Panc1 (cell line): ENCODE data around the gene UNKL. TPM values are rescaled to one million over a fixed set of nuclear protein-coding genes. Genes with fewer than 3 reads are reported as not detected.

ENCODE experiments used
- ATAC-seq: fragments of 200-7000 bp; cut with Tn5 transposase; 2 replicates; pipeline ENCODE4 v1.9.1; 2020; ENCODE audit warnings: mild to moderate bottlenecking, moderate library complexity
- BruUV-seq: library from RNA; stranded (reverse); fragments of 400-500 nt; replicated peaks from 2 replicates; lab custom pipeline; 2021; lab: Mats Ljungman, UMichigan
- CTCF ChIA-PET: fragments of 300-600 bp; sonication (Branson Sonifier 250); formaldehyde crosslinking; loops from one replicate; lab custom pipeline; 2022; ENCODE audit warnings: antibody characterized with exemption; lab: Charles Lee
- POLR2A ChIA-PET: fragments of 300-600 bp; sonication (Branson Sonifier 250); formaldehyde crosslinking; loops from one replicate; lab custom pipeline; 2022; ENCODE audit warnings: antibody characterized with exemption; lab: Charles Lee
- DNase-seq: peaks from one replicate; pipeline ENCODE4 v3.0.0-alpha.2; 2010; ENCODE audit warnings: low read depth, low spot score
- H3K27ac ChIP-seq: 2 replicates; pipeline ENCODE4 v1.5.1; 2011; ENCODE audit warnings: mild to moderate bottlenecking, low read length, inconsistent platforms
- H3K27me3 ChIP-seq: fragments of 200-500 bp; sonication (Bioruptor generic); 2 replicates; pipeline ENCODE4 v1.6.0; 2014; ENCODE audit warnings: low read length, inconsistent platforms; ENCODE audit not compliant: control insufficient read depth, insufficient read depth
- H3K36me3 ChIP-seq: fragments of 200-500 bp; sonication (Bioruptor generic); 2 replicates; pipeline ENCODE4 v1.5.1; 2014; ENCODE audit warnings: inconsistent platforms, mild to moderate bottlenecking, low read length, moderate library complexity; ENCODE audit not compliant: control insufficient read depth, insufficient read depth
- H3K4me1 ChIP-seq: 2 replicates; pipeline ENCODE4 v1.5.1; 2011; ENCODE audit warnings: inconsistent platforms, mild to moderate bottlenecking, low read length, moderate library complexity; ENCODE audit not compliant: control insufficient read depth, insufficient read depth
- H3K4me3 ChIP-seq, 2 experiments: 2 replicates each; pipeline ENCODE4 v1.5.1; 2011 to 2012; ENCODE audit warnings: low read depth in 2 of 2, low read length in 2 of 2, mild to moderate bottlenecking in 2 of 2, inconsistent platforms in 1 of 2, moderate library complexity in 1 of 2
- H3K9me3 ChIP-seq: fragments of 200-500 bp; sonication (Bioruptor generic); 2 replicates; pipeline ENCODE4 v1.5.1; 2014; ENCODE audit warnings: low read depth, mild to moderate bottlenecking, inconsistent platforms, low read length, moderate library complexity; ENCODE audit not compliant: control insufficient read depth, insufficient read depth
- CTCF ChIP-seq: fragments of 450-650 bp; IDR thresholded peaks from 2 replicates; pipeline ENCODE4 v1.5.1; 2017; ENCODE audit warnings: mild to moderate bottlenecking
- POLR2AphosphoS5 ChIP-seq: IDR thresholded peaks from 2 replicates; pipeline ENCODE4 v1.6.1; 2012; ENCODE audit warnings: mild to moderate bottlenecking, low read depth, low read length, moderate library complexity
- REST ChIP-seq, 2 experiments: IDR thresholded peaks; 2 replicates each; pipeline ENCODE4 v1.6.1; 2011 to 2012; ENCODE audit warnings: low read depth in 2 of 2, control low read depth in 1 of 2, low read length in 1 of 2, mild to moderate bottlenecking in 1 of 2, moderate library complexity in 1 of 2; ENCODE audit not compliant: insufficient read depth in 1 of 2
- SIN3A ChIP-seq: IDR thresholded peaks from 2 replicates; pipeline ENCODE4 v1.6.1; 2012; ENCODE audit warnings: low read depth, mild to moderate bottlenecking, low read length, moderate library complexity, borderline replicate concordance; ENCODE audit not compliant: insufficient read depth
- TCF7L2 ChIP-seq: IDR thresholded peaks from 2 replicates; pipeline ENCODE4 v1.6.1; 2011; ENCODE audit warnings: mild to moderate bottlenecking, low read depth, low read length, inconsistent platforms
- in situ Hi-C: cut with HindIII; loops from 2 replicates; pipeline ENCODE4 v1.10.0; 2016; ENCODE audit warnings: low sequenced_read_pairs, low pct_unique_long_range_greater_than_20kb
- intact Hi-C: fragments of 100-400 bp; cut with micrococcal nuclease; formaldehyde crosslinking; loops from one replicate; pipeline ENCODE4 v1.10.0; 2022; ENCODE audit not compliant: unreplicated experiment
- total RNA-seq: library from RNA; stranded (reverse); gene quantifications from one replicate; pipeline ENCODE4 v1.2.1, GENCODE V29; 2021; ENCODE audit not compliant: unreplicated experiment

UNKL gene
- total RNA-seq, 1 experiment from 2014 or later, result 26.6 TPM

- BruUV-seq, result no TSS peak
- peaks cover 6% of the 10 kb centered on the region for H3K36me3 ChIP-seq
- H3K9me3 ChIP-seq, result no peaks in the 10 kb centered on the region
- peaks cover 20% of the 10 kb centered on the region for H3K4me1 ChIP-seq
- no peak overlapping the region for H3K27ac ChIP-seq
- in situ Hi-C loops, result no loop called here
- H3K4me3 ChIP-seq, result no peak overlapping the region
- no peaks in the 10 kb centered on the region for H3K27me3 ChIP-seq
- TF ChIP-seq CTCF (no peak), TCF7L2 (no peak), SIN3A (no peak), REST (IDR thresholded peaks at IDR 0.05; ENCODE audit: insufficient read depth in 1 of 2, low read depth in 2 of 2, low read length in 1 of 2) (no peak), POLR2AphosphoS5 (no peak)
- DNase-seq, result no peak
- intact Hi-C loops, result no loop called here
- ChIA-PET POLR2A (interaction anchor here (0.7 kb wide), 2 partner anchors 17 to 47 kb away, joined by 13 to 15 read pairs; no protein-coding TSS in a partner anchor), CTCF (no interaction called here)
- no peak for ATAC-seq
These were observed 52.7 kb downstream of the UNKL start for GRCh38 chr16:1361685-1362360.

- ChIA-PET POLR2A (no interaction called here), CTCF (no interaction called here)
- ATAC-seq (peak; percentile 83), DNase-seq (no peak)
- Histone ChIP-seq H3K27ac (peak overlapping the region; percentile 39), H3K4me1 (peaks cover 29% of the 10 kb centered on the region), H3K27me3 (no peaks in the 10 kb centered on the region), H3K4me3 (no peak overlapping the region), H3K9me3 (no peaks in the 10 kb centered on the region), H3K36me3 (peaks cover 5% of the 10 kb centered on the region)
- TF ChIP-seq CTCF, result no peak
- TF ChIP-seq POLR2AphosphoS5, result 0 out of 2 replicates have a peak, but pooled peaks have one; percentile 28
- no TSS peak for BruUV-seq
- intact Hi-C loops (no loop called here), in situ Hi-C loops (no loop called here)
These were observed 56.5 kb downstream of the UNKL start for GRCh38 chr16:1357906-1358566.
